ENCODE data around the gene ZBBX. TPM values are rescaled to one million over a fixed set of nuclear protein-coding genes. Genes with fewer than 3 reads are reported as not detected.

The ZBBX gene
- total and polyA plus RNA-seq, 2 of the 8 experiments (the other 6 are each of a cell fraction or from before 2014, with no cell fraction given): 0.17 to 0.84 TPM

DNA sequence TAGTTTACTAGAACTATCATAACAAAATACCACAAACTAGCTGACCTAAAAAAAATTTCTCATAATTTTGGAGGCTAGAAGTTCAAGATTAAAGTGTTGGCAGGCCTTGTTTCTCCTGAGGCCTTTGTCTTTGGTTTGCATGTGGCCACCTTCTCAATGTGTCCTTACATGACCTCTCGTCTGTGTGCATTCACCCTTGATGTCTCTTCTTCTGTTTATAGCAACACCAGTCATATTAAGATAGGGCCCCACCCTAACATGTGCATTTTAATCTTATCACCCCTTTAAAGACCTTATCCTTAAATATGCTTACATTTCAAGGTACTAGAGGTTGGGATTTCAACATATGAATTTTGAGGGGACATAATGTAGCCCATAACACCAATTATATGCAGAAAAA, 177.0 kb downstream of the ZBBX start:
- Histone ChIP-seq H2AFZ (ENCODE audit: low read length) (no peak overlapping the region), H2BK20ac (ENCODE audit: low read length) (no peak overlapping the region), H3K36me3 (ENCODE audit: control insufficient read depth in 2 of 4, insufficient read depth in 4 of 4, low read length in 3 of 4) (no peaks in the 10 kb centered on the region), H3K27ac (ENCODE audit: low read depth, low read length) (no peak overlapping the region), H2BK5ac (ENCODE audit: low read depth, low read length) (no peak overlapping the region), H3K4ac (replicated peaks; ENCODE audit: insufficient read length, low read depth, low read length) (no peak overlapping the region), H4K5ac (ENCODE audit: insufficient read length, low read depth, low read length) (no peak overlapping the region), H4K91ac (replicated peaks; ENCODE audit: insufficient read length, low read length) (no peak overlapping the region), H2BK120ac (replicated peaks; ENCODE audit: low read depth, low read length) (no peak overlapping the region), H3K4me1 (replicated peaks in 1 of 4; ENCODE audit: control insufficient read depth in 3 of 4, insufficient read depth in 4 of 4, low read length in 3 of 4) (no peaks in the 10 kb centered on the region), H3K4me3 (ENCODE audit: extremely low read depth in 1 of 4, insufficient read depth in 2 of 4, low read depth in 3 of 4, low read length in 4 of 4) (no peak overlapping the region), H2BK12ac (ENCODE audit: low read depth, low read length) (no peak overlapping the region), H3K4me2 (ENCODE audit: insufficient read depth in 1 of 2, low read depth in 2 of 2, low read length in 2 of 2) (no peak overlapping the region), H3K79me2 (ENCODE audit: control insufficient read depth in 1 of 2, insufficient read depth in 2 of 2, low read length in 2 of 2) (no peaks in the 10 kb centered on the region), H4K8ac (ENCODE audit: extremely low read depth, insufficient read depth, low read length) (no peak overlapping the region), H4K20me1 (replicated peaks in 1 of 2; ENCODE audit: control insufficient read depth in 1 of 2, insufficient read depth in 2 of 2, low read length in 2 of 2) (no peaks in the 10 kb centered on the region), H3K23me2 (ENCODE audit: low read depth, low read length) (no peaks in the 10 kb centered on the region), H2BK15ac (ENCODE audit: low read length) (no peak overlapping the region), H3K18ac (ENCODE audit: extremely low read depth, low read length) (no peak overlapping the region), H3K9ac (replicated peaks in 1 of 4; ENCODE audit: extremely low read depth in 1 of 4, low read depth in 3 of 4, low read length in 3 of 4) (no peak overlapping the region), H3K27me3 (replicated peaks in 1 of 4; ENCODE audit: control insufficient read depth in 3 of 4, extremely low read depth in 1 of 4, insufficient read depth in 3 of 4, low read length in 3 of 4) (no peaks in the 10 kb centered on the region), H3K23ac (ENCODE audit: insufficient read length) (no peak overlapping the region), H3K14ac (ENCODE audit: insufficient read length) (no peak overlapping the region), H3K79me1 (ENCODE audit: low read depth, low read length) (no peaks in the 10 kb centered on the region), H2AK5ac (ENCODE audit: low read depth, low read length) (no peak overlapping the region), H3K56ac (replicated peaks; ENCODE audit: insufficient read length, low read depth, low read length) (no peak overlapping the region), H3K9me3 (ENCODE audit: insufficient read depth in 2 of 2, low read depth in 1 of 2, low read length in 1 of 2) (no peaks in the 10 kb centered on the region)
- 65% methylated on average over 1 of the region's 1 CpG; no CpG with 5 or more reads in 1 of the 2 experiments for WGBS, 2 experiments (ENCODE audit: extremely low coverage in 1 of 2, insufficient coverage in 1 of 2, insufficient read length in 1 of 2, insufficient replicate concordance in 2 of 2, low coverage in 1 of 2, low lambda C conversion rate in 2 of 2, missing lambda C conversion rate in 1 of 2)
- ChIA-PET POLR2A (ENCODE audit: partially characterized antibody) (no interaction called here), CTCF (ENCODE audit: partially characterized antibody) (no interaction called here)
- FAIRE-seq (no peak), DNase-seq (ENCODE audit: low read depth in 1 of 2, low spot score in 2 of 2) (no peak)
- TF ChIP-seq RNF2 (IDR thresholded peaks at IDR 0.05; ENCODE audit: borderline replicate concordance, low read depth, low read length, missing control alignments, poor library complexity, severe bottlenecking): no peak
- no peak for TF ChIP-seq POLR2AphosphoS5 (IDR thresholded peaks at IDR 0.05; ENCODE audit: low read depth, low read length)
- no peak for TF ChIP-seq ZNF274 (IDR thresholded peaks at IDR 0.05; ENCODE audit: borderline replicate concordance, extremely low read depth, low read length)
- no peak for TF ChIP-seq BACH1 (IDR thresholded peaks at IDR 0.05; ENCODE audit: low read length)
- TF ChIP-seq SIN3A (conservative IDR thresholded peaks at IDR 0.05 in 1 of 2, IDR thresholded peaks at IDR 0.05 in 1 of 2; ENCODE audit: low read depth in 1 of 2, low read length in 2 of 2): no peak
- TF ChIP-seq SAP30 (IDR thresholded peaks at IDR 0.05; ENCODE audit: insufficient read depth, insufficient replicate concordance, low read length): no peak
- no peak for TF ChIP-seq EZH2 (IDR thresholded peaks at IDR 0.05; ENCODE audit: low read depth, low read length, severe bottlenecking)
- no peak for TF ChIP-seq CHD2 (IDR thresholded peaks at IDR 0.05; ENCODE audit: low read length)
- no peak for TF ChIP-seq JUND (IDR thresholded peaks at IDR 0.05; ENCODE audit: low read length)
- TF ChIP-seq TCF12 (IDR thresholded peaks at IDR 0.05; ENCODE audit: low read depth, low read length): no peak
- no peak for TF ChIP-seq GTF2F1 (IDR thresholded peaks at IDR 0.05; ENCODE audit: borderline replicate concordance, low read depth, low read length)
- TF ChIP-seq RBBP5 (IDR thresholded peaks at IDR 0.05; ENCODE audit: borderline replicate concordance, low read depth, low read length): no peak
- no peak for TF ChIP-seq ASH2L (IDR thresholded peaks at IDR 0.05; ENCODE audit: low read length)
- no peak for TF ChIP-seq POU5F1 (IDR thresholded peaks at IDR 0.05; ENCODE audit: low read depth, low read length)
- TF ChIP-seq CBX8 (IDR thresholded peaks at IDR 0.05; ENCODE audit: borderline replicate concordance, low read depth, low read length): no peak
